ENCODE results near the gene KIF23. TPM values are rescaled to one million over a fixed set of nuclear protein-coding genes. Genes with fewer than 3 reads are reported as not detected.

KIF23 gene
- polyA plus RNA-seq, 2 of the 4 experiments (the other 2 are of a cell fraction): 81.8 to 117 TPM

DNA sequence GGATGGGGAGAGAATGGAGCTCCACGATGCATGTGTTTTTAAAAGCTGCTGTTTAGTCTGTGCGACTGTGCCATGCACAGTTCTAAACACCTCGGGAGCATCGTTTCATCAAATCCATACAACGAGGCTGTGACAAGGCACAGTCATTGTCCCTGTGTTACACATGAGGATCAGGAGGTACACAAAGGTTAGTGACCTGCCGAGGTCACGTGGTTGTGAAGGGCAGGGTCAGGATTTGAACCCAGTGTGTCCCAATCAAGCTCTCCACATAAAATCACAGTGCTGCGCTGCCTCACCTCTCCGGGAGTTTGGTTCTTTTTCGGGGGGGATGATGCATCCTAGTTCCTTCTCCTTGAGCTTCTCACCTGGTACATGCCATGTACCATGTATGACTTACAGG, 18.7 kb upstream of the KIF23 start:
- Histone ChIP-seq H3K4me1 (peaks cover 26% of the 10 kb centered on the region), H3K27ac (no peak overlapping the region), H3K4me3 (no peak overlapping the region), H3K4me2 (no peak overlapping the region), H3K9me3 (no peaks in the 10 kb centered on the region)
- TF ChIP-seq HDAC2 (IDR thresholded peaks at IDR 0.05) (no peak), FOSL2 (IDR thresholded peaks at IDR 0.05) (no peak), FOSL2 (CRISPR knock-in tag; IDR thresholded peaks at IDR 0.05) (no peak), CTCF (IDR thresholded peaks at IDR 0.05) (no peak), RARB (CRISPR knock-in tag; IDR thresholded peaks at IDR 0.05) (no peak), RNF2 (IDR thresholded peaks at IDR 0.05; ENCODE audit: borderline replicate concordance, low read depth) (no peak), KDM5A (IDR thresholded peaks at IDR 0.05) (no peak), USF2 (IDR thresholded peaks at IDR 0.05) (no peak), NFE2L2 (conservative IDR thresholded peaks at IDR 0.05; ENCODE audit: low read length) (no peak), HOXB5 (CRISPR knock-in tag; IDR thresholded peaks at IDR 0.05) (no peak), FOXS1 (CRISPR knock-in tag; IDR thresholded peaks at IDR 0.05) (no peak), ZSCAN20 (CRISPR knock-in tag; IDR thresholded peaks at IDR 0.05) (no peak), HOXB13 (CRISPR knock-in tag; IDR thresholded peaks at IDR 0.05; ENCODE audit: low read depth) (no peak), POLR2A (IDR thresholded peaks at IDR 0.05; ENCODE audit: low read length) (no peak), JUN (IDR thresholded peaks at IDR 0.05) (no peak), CEBPB (IDR thresholded peaks at IDR 0.05) (no peak), MYC (IDR thresholded peaks at IDR 0.05; ENCODE audit: borderline replicate concordance, low read length) (no peak), RAD21 (conservative IDR thresholded peaks at IDR 0.05 in 1 of 2, IDR thresholded peaks at IDR 0.05 in 1 of 2) (no peak)
- TF ChIP-seq, protein P1, sequence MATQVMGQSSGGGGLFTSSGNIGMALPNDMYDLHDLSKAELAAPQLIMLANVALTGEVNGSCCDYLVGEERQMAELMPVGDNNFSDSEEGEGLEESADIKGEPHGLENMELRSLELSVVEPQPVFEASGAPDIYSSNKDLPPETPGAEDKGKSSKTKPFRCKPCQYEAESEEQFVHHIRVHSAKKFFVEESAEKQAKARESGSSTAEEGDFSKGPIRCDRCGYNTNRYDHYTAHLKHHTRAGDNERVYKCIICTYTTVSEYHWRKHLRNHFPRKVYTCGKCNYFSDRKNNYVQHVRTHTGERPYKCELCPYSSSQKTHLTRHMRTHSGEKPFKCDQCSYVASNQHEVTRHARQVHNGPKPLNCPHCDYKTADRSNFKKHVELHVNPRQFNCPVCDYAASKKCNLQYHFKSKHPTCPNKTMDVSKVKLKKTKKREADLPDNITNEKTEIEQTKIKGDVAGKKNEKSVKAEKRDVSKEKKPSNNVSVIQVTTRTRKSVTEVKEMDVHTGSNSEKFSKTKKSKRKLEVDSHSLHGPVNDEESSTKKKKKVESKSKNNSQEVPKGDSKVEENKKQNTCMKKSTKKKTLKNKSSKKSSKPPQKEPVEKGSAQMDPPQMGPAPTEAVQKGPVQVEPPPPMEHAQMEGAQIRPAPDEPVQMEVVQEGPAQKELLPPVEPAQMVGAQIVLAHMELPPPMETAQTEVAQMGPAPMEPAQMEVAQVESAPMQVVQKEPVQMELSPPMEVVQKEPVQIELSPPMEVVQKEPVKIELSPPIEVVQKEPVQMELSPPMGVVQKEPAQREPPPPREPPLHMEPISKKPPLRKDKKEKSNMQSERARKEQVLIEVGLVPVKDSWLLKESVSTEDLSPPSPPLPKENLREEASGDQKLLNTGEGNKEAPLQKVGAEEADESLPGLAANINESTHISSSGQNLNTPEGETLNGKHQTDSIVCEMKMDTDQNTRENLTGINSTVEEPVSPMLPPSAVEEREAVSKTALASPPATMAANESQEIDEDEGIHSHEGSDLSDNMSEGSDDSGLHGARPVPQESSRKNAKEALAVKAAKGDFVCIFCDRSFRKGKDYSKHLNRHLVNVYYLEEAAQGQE (IDR thresholded peaks at IDR 0.05): no peak
- TF ChIP-seq, protein P2, sequence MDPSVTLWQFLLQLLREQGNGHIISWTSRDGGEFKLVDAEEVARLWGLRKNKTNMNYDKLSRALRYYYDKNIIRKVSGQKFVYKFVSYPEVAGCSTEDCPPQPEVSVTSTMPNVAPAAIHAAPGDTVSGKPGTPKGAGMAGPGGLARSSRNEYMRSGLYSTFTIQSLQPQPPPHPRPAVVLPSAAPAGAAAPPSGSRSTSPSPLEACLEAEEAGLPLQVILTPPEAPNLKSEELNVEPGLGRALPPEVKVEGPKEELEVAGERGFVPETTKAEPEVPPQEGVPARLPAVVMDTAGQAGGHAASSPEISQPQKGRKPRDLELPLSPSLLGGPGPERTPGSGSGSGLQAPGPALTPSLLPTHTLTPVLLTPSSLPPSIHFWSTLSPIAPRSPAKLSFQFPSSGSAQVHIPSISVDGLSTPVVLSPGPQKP (IDR thresholded peaks at IDR 0.05; ENCODE audit: low read depth, low read length): no peak
- no peak for ATAC-seq
- 93% methylated on average over 10 of the region's 10 CpGs for WGBS (ENCODE audit: missing lambda C conversion rate)
- POLR2A ChIA-PET: no interaction called here
- CTCF ChIA-PET: interaction anchor here (0.7 to 13.9 kb wide), 44 partner anchors 10 to 364 kb away, joined by 3 to 198 read pairs (median 10); partner anchors contain the start of genes GLCE, KIF23 and RPLP1
- FAIRE-seq: no peak
- DNase-seq (ENCODE audit: low read depth in 1 of 2, low spot score in 1 of 2): no peak

DNA sequence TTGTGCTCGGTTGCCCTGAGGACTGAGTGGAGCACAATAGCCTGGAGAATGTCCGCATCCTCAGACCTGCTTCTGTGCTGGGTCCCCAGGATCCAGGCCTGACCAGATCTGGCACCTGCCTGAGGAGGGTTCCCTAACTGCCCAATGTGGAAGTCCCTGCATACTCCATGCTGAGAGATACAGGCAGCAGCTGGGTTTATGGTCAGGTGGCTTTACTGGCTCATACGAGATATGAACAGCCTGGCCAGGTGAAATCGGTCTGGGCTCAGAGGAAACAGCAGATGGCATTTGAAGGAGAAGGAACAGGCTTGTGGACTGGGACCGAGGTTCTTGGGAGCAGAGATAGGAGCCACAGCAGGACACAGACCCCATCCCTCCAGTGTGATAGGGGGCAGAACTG, 18.2 kb upstream of the KIF23 start:
- DNase-seq (ENCODE audit: low read depth in 1 of 2, low spot score in 1 of 2): no peak
- H3K4me1 ChIP-seq: peaks cover 26% of the 10 kb centered on the region
- ATAC-seq: no peak
- H3K4me3 ChIP-seq: no peak overlapping the region
- ChIA-PET CTCF (interaction anchor here (0.8 to 13.9 kb wide), 19 partner anchors 10 to 365 kb away, joined by 3 to 198 read pairs (median 7); partner anchors contain the start of genes GLCE and KIF23), POLR2A (no interaction called here)
- no peak overlapping the region for H3K27ac ChIP-seq
- TF ChIP-seq CBX2 (IDR thresholded peaks at IDR 0.05; ENCODE audit: borderline replicate concordance, low read depth): no peak
- H3K9me3 ChIP-seq: no peaks in the 10 kb centered on the region
- FAIRE-seq: no peak
- 89% methylated on average over 5 of the region's 5 CpGs for WGBS (ENCODE audit: missing lambda C conversion rate)
- H3K4me2 ChIP-seq: no peak overlapping the region

Data from A549 (cell line).